ENCODE results near the gene SLC12A2. TPM values are rescaled to one million over a fixed set of nuclear protein-coding genes. Genes with fewer than 3 reads are reported as not detected.

Gene SLC12A2
- total RNA-seq, 1 experiment from 2014 or later, result 576 TPM

GRCh38 chr5:128085413-128085812, 1.8 kb downstream of the SLC12A2 start:
- TF ChIP-seq, protein P1, sequence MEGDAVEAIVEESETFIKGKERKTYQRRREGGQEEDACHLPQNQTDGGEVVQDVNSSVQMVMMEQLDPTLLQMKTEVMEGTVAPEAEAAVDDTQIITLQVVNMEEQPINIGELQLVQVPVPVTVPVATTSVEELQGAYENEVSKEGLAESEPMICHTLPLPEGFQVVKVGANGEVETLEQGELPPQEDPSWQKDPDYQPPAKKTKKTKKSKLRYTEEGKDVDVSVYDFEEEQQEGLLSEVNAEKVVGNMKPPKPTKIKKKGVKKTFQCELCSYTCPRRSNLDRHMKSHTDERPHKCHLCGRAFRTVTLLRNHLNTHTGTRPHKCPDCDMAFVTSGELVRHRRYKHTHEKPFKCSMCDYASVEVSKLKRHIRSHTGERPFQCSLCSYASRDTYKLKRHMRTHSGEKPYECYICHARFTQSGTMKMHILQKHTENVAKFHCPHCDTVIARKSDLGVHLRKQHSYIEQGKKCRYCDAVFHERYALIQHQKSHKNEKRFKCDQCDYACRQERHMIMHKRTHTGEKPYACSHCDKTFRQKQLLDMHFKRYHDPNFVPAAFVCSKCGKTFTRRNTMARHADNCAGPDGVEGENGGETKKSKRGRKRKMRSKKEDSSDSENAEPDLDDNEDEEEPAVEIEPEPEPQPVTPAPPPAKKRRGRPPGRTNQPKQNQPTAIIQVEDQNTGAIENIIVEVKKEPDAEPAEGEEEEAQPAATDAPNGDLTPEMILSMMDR (IDR thresholded peaks at IDR 0.05; ENCODE audit: unreplicated experiment), result no peak
- peaks cover 76% of the 10 kb centered on the region for H3K36me3 Mint-ChIP-seq (ENCODE audit: insufficient read depth, unreplicated experiment)
- CTCF ChIA-PET, result interaction anchor here (0.9 to 1.0 kb wide), 2 partner anchors 199 to 207 kb away, joined by 3 read pairs; no protein-coding TSS in a partner anchor
- no peaks in the 10 kb centered on the region for H3K9me3 Mint-ChIP-seq (ENCODE audit: low read depth, unreplicated experiment)
- no peak for DNase-seq
- intact Hi-C loops (cut with micrococcal nuclease; ENCODE audit: unreplicated experiment), result loop anchor here (2.0 kb wide), 1 partner anchor 209 kb away; no protein-coding TSS in a partner anchor
- H3K4me3 Mint-ChIP-seq (ENCODE audit: low read depth, unreplicated experiment), result peak overlapping the region; percentile 71
- peaks cover 36% of the 10 kb centered on the region for H3K4me1 Mint-ChIP-seq (ENCODE audit: low read depth, unreplicated experiment)
- TSS peak; percentile 35 for BruUV-seq (replicated peaks)
- H3K27ac Mint-ChIP-seq (ENCODE audit: unreplicated experiment), result peak overlapping the region; percentile 78
- H3K27me3 Mint-ChIP-seq (ENCODE audit: unreplicated experiment), result no peaks in the 10 kb centered on the region

DNA sequence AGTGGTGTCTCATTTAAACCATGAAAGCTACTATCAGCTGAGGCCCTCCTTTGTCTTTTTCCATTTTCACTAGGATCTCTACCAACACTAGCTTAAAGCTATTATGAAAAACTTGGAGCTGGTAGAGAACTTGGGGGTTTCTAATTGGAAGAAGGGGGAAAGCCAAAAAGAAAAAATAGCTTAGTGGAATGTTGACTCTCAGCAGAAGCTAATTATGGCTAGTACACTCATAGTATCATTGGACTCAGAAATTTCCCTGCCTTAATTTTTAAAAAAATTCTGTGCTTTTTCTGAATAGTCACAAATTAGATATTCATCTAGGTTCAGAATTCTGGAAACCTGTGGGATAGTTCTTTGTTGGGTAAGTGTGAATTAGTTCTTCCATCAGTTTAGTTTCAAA, 8.0 kb downstream of the SLC12A2 start:
- intact Hi-C loops (cut with micrococcal nuclease; ENCODE audit: unreplicated experiment), result no loop called here
- no peaks in the 10 kb centered on the region for H3K27me3 Mint-ChIP-seq (ENCODE audit: unreplicated experiment)
- peaks cover 46% of the 10 kb centered on the region for H3K36me3 Mint-ChIP-seq (ENCODE audit: insufficient read depth, unreplicated experiment)
- no peak overlapping the region for H3K27ac Mint-ChIP-seq (ENCODE audit: unreplicated experiment)
- TF ChIP-seq, protein P1 (IDR thresholded peaks at IDR 0.05; ENCODE audit: unreplicated experiment), result no peak
- H3K4me3 Mint-ChIP-seq (ENCODE audit: low read depth, unreplicated experiment), result no peak overlapping the region
- CTCF ChIA-PET, result no interaction called here
- peaks cover 66% of the 10 kb centered on the region for H3K4me1 Mint-ChIP-seq (ENCODE audit: low read depth, unreplicated experiment)
- BruUV-seq (replicated peaks), result no TSS peak
- DNase-seq, result no peak
- no peaks in the 10 kb centered on the region for H3K9me3 Mint-ChIP-seq (ENCODE audit: low read depth, unreplicated experiment)

DNA sequence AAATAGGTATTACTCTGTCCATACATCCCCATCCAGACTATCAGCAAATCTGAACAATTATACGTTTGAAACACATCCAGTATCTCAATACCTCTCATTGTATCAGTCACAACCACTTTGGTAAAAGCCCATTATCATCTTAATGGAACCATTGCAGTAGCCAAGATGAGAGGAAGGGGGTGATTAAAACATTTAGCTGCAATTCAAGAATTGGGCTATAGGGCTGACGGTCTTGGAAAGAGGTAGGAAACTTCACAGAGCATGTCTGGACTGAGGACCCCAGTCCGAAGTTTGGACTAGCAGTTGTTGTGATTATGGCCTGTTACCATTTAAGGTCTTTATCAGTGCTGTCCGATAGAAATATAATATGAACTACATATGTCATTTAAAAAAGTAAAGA, 8.6 kb downstream of the SLC12A2 start:
- no peaks in the 10 kb centered on the region for H3K9me3 Mint-ChIP-seq (ENCODE audit: low read depth, unreplicated experiment)
- DNase-seq, result no peak
- H3K27ac Mint-ChIP-seq (ENCODE audit: unreplicated experiment), result no peak overlapping the region
- no peak overlapping the region for H3K4me3 Mint-ChIP-seq (ENCODE audit: low read depth, unreplicated experiment)
- peaks cover 62% of the 10 kb centered on the region for H3K4me1 Mint-ChIP-seq (ENCODE audit: low read depth, unreplicated experiment)
- H3K27me3 Mint-ChIP-seq (ENCODE audit: unreplicated experiment), result no peaks in the 10 kb centered on the region
- intact Hi-C loops (cut with micrococcal nuclease; ENCODE audit: unreplicated experiment), result no loop called here
- TF ChIP-seq, protein P1 (IDR thresholded peaks at IDR 0.05; ENCODE audit: unreplicated experiment), result no peak
- peaks cover 49% of the 10 kb centered on the region for H3K36me3 Mint-ChIP-seq (ENCODE audit: insufficient read depth, unreplicated experiment)
- no TSS peak for BruUV-seq (replicated peaks)
- CTCF ChIA-PET, result interaction anchor here (1.4 kb wide), 1 partner anchor 10 kb away, joined by 6 read pairs; no protein-coding TSS in a partner anchor

GRCh38 chr5:128093368-128093767, 9.8 kb downstream of the SLC12A2 start:
- DNase-seq, result no peak
- peak overlapping the region; percentile 12 for H3K4me3 Mint-ChIP-seq (ENCODE audit: low read depth, unreplicated experiment)
- H3K27ac Mint-ChIP-seq (ENCODE audit: unreplicated experiment), result peak overlapping the region; percentile 37
- peaks cover 5% of the 10 kb centered on the region for H3K9me3 Mint-ChIP-seq (ENCODE audit: low read depth, unreplicated experiment)
- CTCF ChIA-PET, result interaction anchor here (1.2 to 1.4 kb wide), 3 partner anchors 11 to 135 kb away, joined by 3 to 6 read pairs (median 3); no protein-coding TSS in a partner anchor
- H3K4me1 Mint-ChIP-seq (ENCODE audit: low read depth, unreplicated experiment), result peaks cover 50% of the 10 kb centered on the region
- no peaks in the 10 kb centered on the region for H3K27me3 Mint-ChIP-seq (ENCODE audit: unreplicated experiment)
- peaks cover 43% of the 10 kb centered on the region for H3K36me3 Mint-ChIP-seq (ENCODE audit: insufficient read depth, unreplicated experiment)
- intact Hi-C loops (cut with micrococcal nuclease; ENCODE audit: unreplicated experiment), result no loop called here
- BruUV-seq (replicated peaks), result no TSS peak
- TF ChIP-seq, protein P1 (IDR thresholded peaks at IDR 0.05; ENCODE audit: unreplicated experiment), result no peak
